Calu3 (cell line): Measurements from ENCODE around the gene IGF2BP2. TPM values are rescaled to one million over a fixed set of nuclear protein-coding genes. Genes with fewer than 3 reads are reported as not detected.

ENCODE experiments used
- BruUV-seq: library from RNA; stranded (reverse); fragments of 400-500 nt; replicated peaks from 2 replicates; lab custom pipeline; 2021; lab: Mats Ljungman, UMichigan
- CTCF ChIA-PET: fragments of 300-600 bp; sonication (Branson Sonifier 250); formaldehyde crosslinking; loops from one replicate; lab custom pipeline; 2022; ENCODE audit warnings: antibody characterized with exemption; lab: Charles Lee
- DNase-seq: peaks from one replicate; pipeline ENCODE4 v3.0.0; 2022
- H3K27ac Mint-ChIP-seq: one replicate; pipeline ENCODE4 v1.8.0; 2022; ENCODE audit warnings: mixed read lengths; ENCODE audit not compliant: unreplicated experiment
- H3K27me3 Mint-ChIP-seq: one replicate; pipeline ENCODE4 v1.8.0; 2022; ENCODE audit warnings: mixed read lengths; ENCODE audit not compliant: unreplicated experiment
- H3K36me3 Mint-ChIP-seq: one replicate; pipeline ENCODE4 v1.8.0; 2022; ENCODE audit warnings: mild to moderate bottlenecking, moderate library complexity, mixed read lengths; ENCODE audit not compliant: insufficient read depth, unreplicated experiment
- H3K4me1 Mint-ChIP-seq: one replicate; pipeline ENCODE4 v1.8.0; 2022; ENCODE audit warnings: mild to moderate bottlenecking, low read depth, mixed read lengths; ENCODE audit not compliant: unreplicated experiment
- H3K4me3 Mint-ChIP-seq: one replicate; pipeline ENCODE4 v1.8.0; 2022; ENCODE audit warnings: mild to moderate bottlenecking, low read depth, moderate library complexity, mixed read lengths; ENCODE audit not compliant: unreplicated experiment
- H3K9me3 Mint-ChIP-seq: one replicate; pipeline ENCODE4 v1.8.0; 2022; ENCODE audit warnings: low read depth, mixed read lengths; ENCODE audit not compliant: unreplicated experiment
- intact Hi-C: fragments of 100-400 bp; cut with micrococcal nuclease; formaldehyde crosslinking; loops from one replicate; pipeline ENCODE4 v1.10.0; 2022; ENCODE audit not compliant: unreplicated experiment
- total RNA-seq: library from RNA; stranded (reverse); gene quantifications from 2 replicates; pipeline ENCODE4 v1.2.3, GENCODE V29; 2022
- TF ChIP-seq, protein P1 (sequence below): fragments of 200-600 bp; IDR thresholded peaks from one replicate; pipeline ENCODE4 v1.8.0; 2022; ENCODE audit warnings: antibody characterized with exemption; ENCODE audit not compliant: unreplicated experiment

The IGF2BP2 gene
- total RNA-seq, 1 experiment from 2014 or later: 156 TPM

DNA sequence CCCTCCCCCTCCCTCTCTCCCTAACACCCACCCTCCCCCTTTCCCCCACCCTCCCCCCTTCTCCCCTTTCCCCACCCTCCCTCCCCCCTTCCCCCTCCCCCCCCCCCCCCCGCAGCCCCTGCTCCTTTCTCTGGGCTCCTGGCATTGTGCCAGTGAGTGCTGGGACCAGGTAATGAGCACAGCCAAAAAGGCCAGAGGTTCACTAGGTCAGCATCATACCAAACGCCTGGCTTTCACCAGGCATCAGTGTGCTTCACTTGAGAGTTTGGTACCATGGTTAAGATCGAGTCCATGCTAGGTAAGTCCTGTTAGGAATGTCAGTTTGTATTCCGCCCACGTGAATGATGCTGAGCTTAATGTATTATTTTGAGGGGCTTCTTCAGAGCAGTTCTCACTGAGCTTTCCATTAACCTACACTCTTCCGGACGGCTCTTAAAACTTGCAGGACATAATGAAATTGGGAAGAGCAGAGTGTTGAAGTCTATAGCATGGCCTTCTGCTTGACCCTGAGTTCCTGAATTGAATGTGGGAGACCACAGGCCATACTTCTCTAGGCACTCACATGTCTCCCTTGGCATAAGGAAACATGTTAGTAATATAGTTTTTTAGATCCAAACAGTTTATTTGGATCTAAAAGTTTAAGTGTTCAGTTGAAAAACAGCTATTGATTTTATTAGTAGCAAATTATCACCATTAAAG, 193.2 kb downstream of the IGF2BP2 start:
- Mint-ChIP-seq H3K27ac (no peak overlapping the region), H3K4me3 (no peak overlapping the region), H3K27me3 (no peaks in the 10 kb centered on the region), H3K36me3 (peaks cover 72% of the 10 kb centered on the region), H3K9me3 (no peaks in the 10 kb centered on the region), H3K4me1 (no peaks in the 10 kb centered on the region)
- CTCF ChIA-PET: no interaction called here
- BruUV-seq: no TSS peak
- TF ChIP-seq, protein P1, sequence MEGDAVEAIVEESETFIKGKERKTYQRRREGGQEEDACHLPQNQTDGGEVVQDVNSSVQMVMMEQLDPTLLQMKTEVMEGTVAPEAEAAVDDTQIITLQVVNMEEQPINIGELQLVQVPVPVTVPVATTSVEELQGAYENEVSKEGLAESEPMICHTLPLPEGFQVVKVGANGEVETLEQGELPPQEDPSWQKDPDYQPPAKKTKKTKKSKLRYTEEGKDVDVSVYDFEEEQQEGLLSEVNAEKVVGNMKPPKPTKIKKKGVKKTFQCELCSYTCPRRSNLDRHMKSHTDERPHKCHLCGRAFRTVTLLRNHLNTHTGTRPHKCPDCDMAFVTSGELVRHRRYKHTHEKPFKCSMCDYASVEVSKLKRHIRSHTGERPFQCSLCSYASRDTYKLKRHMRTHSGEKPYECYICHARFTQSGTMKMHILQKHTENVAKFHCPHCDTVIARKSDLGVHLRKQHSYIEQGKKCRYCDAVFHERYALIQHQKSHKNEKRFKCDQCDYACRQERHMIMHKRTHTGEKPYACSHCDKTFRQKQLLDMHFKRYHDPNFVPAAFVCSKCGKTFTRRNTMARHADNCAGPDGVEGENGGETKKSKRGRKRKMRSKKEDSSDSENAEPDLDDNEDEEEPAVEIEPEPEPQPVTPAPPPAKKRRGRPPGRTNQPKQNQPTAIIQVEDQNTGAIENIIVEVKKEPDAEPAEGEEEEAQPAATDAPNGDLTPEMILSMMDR: no peak
- no peak for DNase-seq
- intact Hi-C loops: no loop called here

DNA sequence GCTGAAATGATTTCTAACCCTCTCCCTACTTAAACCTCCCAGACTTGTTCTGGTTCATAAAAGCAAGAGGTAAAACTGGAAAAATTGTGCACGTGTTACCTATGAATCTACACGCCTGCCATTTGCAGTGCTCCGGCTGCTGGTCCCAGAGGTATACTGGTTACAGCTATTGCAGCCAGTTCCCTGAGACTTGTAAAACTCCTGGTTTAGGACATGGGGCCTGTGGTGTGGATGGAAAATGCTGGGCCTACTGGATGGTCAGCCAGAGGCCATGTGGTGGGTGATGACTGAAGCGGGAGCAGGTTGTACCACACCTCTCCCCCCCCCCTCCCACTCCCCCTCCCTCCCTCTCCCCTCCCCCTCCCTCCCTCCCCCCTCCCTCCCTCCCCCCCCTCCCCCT, 193.7 kb downstream of the IGF2BP2 start:
- Mint-ChIP-seq H3K4me1 (no peaks in the 10 kb centered on the region), H3K27me3 (no peaks in the 10 kb centered on the region), H3K36me3 (peaks cover 69% of the 10 kb centered on the region), H3K27ac (no peak overlapping the region), H3K9me3 (no peaks in the 10 kb centered on the region), H3K4me3 (no peak overlapping the region)
- TF ChIP-seq, protein P1: no peak
- intact Hi-C loops: no loop called here
- BruUV-seq: no TSS peak
- DNase-seq: no peak
- CTCF ChIA-PET: no interaction called here

DNA sequence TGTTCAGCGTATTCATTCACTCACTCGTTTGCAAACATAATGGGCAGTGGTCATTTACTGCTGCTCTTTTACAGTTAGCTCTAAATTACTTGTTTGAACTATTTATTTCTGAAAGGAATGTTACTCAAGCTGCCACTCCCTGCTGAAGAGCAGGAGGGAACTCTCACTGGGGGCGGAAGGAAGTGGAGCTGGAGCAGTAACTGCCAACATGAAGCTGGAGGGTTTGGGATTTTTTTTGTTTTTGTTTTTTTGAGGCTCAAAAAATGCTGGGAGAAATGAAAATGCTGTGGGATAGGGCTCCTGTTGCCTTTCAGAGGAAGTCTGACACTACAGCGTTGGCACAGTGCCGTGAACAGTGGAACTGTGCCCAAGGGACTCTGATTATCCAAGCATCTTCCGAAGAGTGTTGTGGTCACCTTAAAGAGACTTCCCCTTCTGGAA, 194.6 kb downstream of the IGF2BP2 start:
- CTCF ChIA-PET: no interaction called here
- no peak overlapping the region for H3K4me3 Mint-ChIP-seq
- TF ChIP-seq, protein P1: no peak
- no peaks in the 10 kb centered on the region for H3K4me1 Mint-ChIP-seq
- H3K36me3 Mint-ChIP-seq: peaks cover 73% of the 10 kb centered on the region
- BruUV-seq: no TSS peak
- DNase-seq: no peak
- no peaks in the 10 kb centered on the region for H3K9me3 Mint-ChIP-seq
- no peaks in the 10 kb centered on the region for H3K27me3 Mint-ChIP-seq
- peak overlapping the region; percentile 16 for H3K27ac Mint-ChIP-seq
- intact Hi-C loops: no loop called here

DNA sequence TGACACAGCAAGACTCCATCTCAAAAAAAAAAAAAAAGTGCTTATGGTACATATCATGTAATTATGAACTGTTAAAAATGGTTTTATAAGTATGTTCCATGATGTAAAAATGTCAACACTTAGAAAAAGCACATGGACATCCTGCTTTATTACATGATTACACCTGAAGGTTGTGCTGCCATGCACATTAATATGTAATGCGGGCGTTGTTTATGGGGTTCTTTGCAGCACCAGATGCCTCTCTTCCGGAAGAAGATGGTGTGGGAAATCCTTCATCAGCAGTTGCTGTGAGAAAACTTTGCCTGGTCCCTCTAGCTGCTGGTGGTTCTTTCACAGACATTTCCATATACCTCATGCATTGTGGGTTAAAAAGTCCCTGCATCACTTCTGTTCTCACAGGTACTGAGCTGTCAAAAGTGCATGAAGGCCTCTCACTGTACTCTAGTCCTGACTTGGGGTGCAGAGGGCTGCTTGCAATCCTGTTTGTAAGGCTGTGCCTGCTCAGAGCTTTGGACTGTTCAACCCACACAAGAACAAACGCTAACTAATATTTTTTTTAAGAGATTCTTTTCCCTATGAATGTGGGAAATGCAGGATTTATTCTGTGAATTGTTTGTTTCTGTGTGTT, 195.2 kb downstream of the IGF2BP2 start:
- no TSS peak for BruUV-seq
- CTCF ChIA-PET: no interaction called here
- Mint-ChIP-seq H3K27ac (peak overlapping the region; percentile 16), H3K9me3 (no peaks in the 10 kb centered on the region), H3K4me3 (no peak overlapping the region), H3K4me1 (no peaks in the 10 kb centered on the region), H3K27me3 (no peaks in the 10 kb centered on the region), H3K36me3 (peaks cover 79% of the 10 kb centered on the region)
- no peak for DNase-seq
- TF ChIP-seq, protein P1: no peak
- intact Hi-C loops: no loop called here
